ENCODE data around the gene CCR5.

The CCR5 gene

GRCh38 chr3:46359733-46360493, 10.8 kb upstream of the CCR5 start:
- DNase-seq (ENCODE audit: low spot score): no peak

- DNase-seq (ENCODE audit: low spot score): no peak
Measured at GRCh38 chr3:46360907-46361306, 9.8 kb upstream of the CCR5 start.

GRCh38 chr3:46361408-46362283, 9.1 kb upstream of the CCR5 start:
- DNase-seq (ENCODE audit: low spot score): no peak

GRCh38 chr3:46365041-46365440, 5.7 kb upstream of the CCR5 start:
- no peak for DNase-seq (ENCODE audit: low spot score)

- DNase-seq (ENCODE audit: low spot score): no peak
Measured at GRCh38 chr3:46365737-46366524, 4.8 kb upstream of the CCR5 start.

GRCh38 chr3:46367811-46368210, 2.9 kb upstream of the CCR5 start:
- no peak for DNase-seq (ENCODE audit: low spot score)

GRCh38 chr3:46368569-46368968, 2.2 kb upstream of the CCR5 start:
- peak; percentile 17 for DNase-seq (ENCODE audit: low spot score)

GRCh38 chr3:46369151-46369550, 1.6 kb upstream of the CCR5 start:
- no peak for DNase-seq (ENCODE audit: low spot score)

GRCh38 chr3:46369675-46370132, 1.0 kb upstream of the CCR5 start:
- no peak for DNase-seq (ENCODE audit: low spot score)

GRCh38 chr3:46371519-46372340, 984 bp downstream of the CCR5 start:
- no peak for DNase-seq (ENCODE audit: low spot score)

GRCh38 chr3:46372492-46373359, 2.0 kb downstream of the CCR5 start:
- peak; percentile 16 for DNase-seq (ENCODE audit: low spot score)

- no peak for DNase-seq (ENCODE audit: low spot score)
Measured at GRCh38 chr3:46374755-46375154, 4.0 kb downstream of the CCR5 start.

- no peak for DNase-seq (ENCODE audit: low spot score)
Measured at GRCh38 chr3:46375218-46375617, 4.5 kb downstream of the CCR5 start.

GRCh38 chr3:46375814-46376213, 5.1 kb downstream of the CCR5 start:
- no peak for DNase-seq (ENCODE audit: low spot score)

GRCh38 chr3:46378426-46378942, 7.7 kb downstream of the CCR5 start:
- DNase-seq (ENCODE audit: low spot score): peak; percentile 53

GRCh38 chr3:46380471-46381221, 9.9 kb downstream of the CCR5 start:
- no peak for DNase-seq (ENCODE audit: low spot score)

- DNase-seq (ENCODE audit: low spot score): no peak
Measured at GRCh38 chr3:46381625-46382024, 10.9 kb downstream of the CCR5 start.

- DNase-seq (ENCODE audit: low spot score): no peak
Measured at GRCh38 chr3:46383211-46383950, 12.6 kb downstream of the CCR5 start.

- no peak for DNase-seq (ENCODE audit: low spot score)
Measured at GRCh38 chr3:46383951-46384330, 13.2 kb downstream of the CCR5 start.
